Measurements from ENCODE around the gene HELZ2. TPM values are rescaled to one million over a fixed set of nuclear protein-coding genes. Genes with fewer than 3 reads are reported as not detected.

HELZ2 gene
- total RNA-seq, 1 experiment from 2014 or later, result 33.4 TPM

- Histone ChIP-seq H3K4me2 (ENCODE audit: low read length) (no peak overlapping the region), H3K79me2 (ENCODE audit: low read length) (no peaks in the 10 kb centered on the region), H3K9me3 (ENCODE audit: low read length) (no peaks in the 10 kb centered on the region), H3K9me2 (replicated peaks; ENCODE audit: low read length) (no peaks in the 10 kb centered on the region), H3K36me3 (ENCODE audit: low read depth, low read length) (no peaks in the 10 kb centered on the region), H2AFZ (ENCODE audit: low read length) (no peak overlapping the region), H3K4me3 (ENCODE audit: low read length) (no peak overlapping the region), H3K4me1 (ENCODE audit: insufficient read depth, low read length) (peaks cover 29% of the 10 kb centered on the region), H4K20me1 (ENCODE audit: low read length) (no peaks in the 10 kb centered on the region), H3K27ac (ENCODE audit: low read length) (0 out of 2 replicates have a peak overlapping the region, but pooled peaks have one; percentile 80), H3K9ac (ENCODE audit: low read length) (no peak overlapping the region), H3F3A (ENCODE audit: low read length, unreplicated experiment) (no peaks in the 10 kb centered on the region), H3K27me3 (ENCODE audit: low read length) (no peaks in the 10 kb centered on the region)
- DNase-seq (no peak), ATAC-seq (no peak)
- BruUV-seq (replicated peaks), result no TSS peak
- intact Hi-C loops (cut with micrococcal nuclease), result no loop called here
- ChIA-PET POLR2A (ENCODE audit: unreplicated experiment) (no interaction called here), CTCF (no interaction called here)
- TF ChIP-seq CTCF (conservative IDR thresholded peaks at IDR 0.05; ENCODE audit: low read depth, low read length), result no peak
- TF ChIP-seq EZH2phosphoT487 (IDR thresholded peaks at IDR 0.05; ENCODE audit: borderline replicate concordance, low read length), result no peak
- no peak for TF ChIP-seq EZH2 (IDR thresholded peaks at IDR 0.05; ENCODE audit: low read length, unreplicated experiment)
These were observed 27.6 kb downstream of the HELZ2 start for GRCh38 chr20:63546256-63546955.

- ChIA-PET POLR2A (ENCODE audit: unreplicated experiment) (no interaction called here), CTCF (no interaction called here)
- no peaks in the 10 kb centered on the region for H3K79me2 ChIP-seq (ENCODE audit: low read length)
- H3K4me3 ChIP-seq (ENCODE audit: low read length), result no peak overlapping the region
- no peaks in the 10 kb centered on the region for H3K27me3 ChIP-seq (ENCODE audit: low read length)
- TF ChIP-seq CTCF (conservative IDR thresholded peaks at IDR 0.05; ENCODE audit: low read depth, low read length) (no peak), EZH2 (IDR thresholded peaks at IDR 0.05; ENCODE audit: low read length, unreplicated experiment) (no peak), EZH2phosphoT487 (IDR thresholded peaks at IDR 0.05; ENCODE audit: borderline replicate concordance, low read length) (no peak)
- no TSS peak for BruUV-seq (replicated peaks)
- peak overlapping the region; percentile 76 for H3K4me2 ChIP-seq (ENCODE audit: low read length)
- no peaks in the 10 kb centered on the region for H4K20me1 ChIP-seq (ENCODE audit: low read length)
- DNase-seq (no peak), ATAC-seq (no peak)
- peak overlapping the region; percentile 80 for H3K27ac ChIP-seq (ENCODE audit: low read length)
- H2AFZ ChIP-seq (ENCODE audit: low read length), result no peak overlapping the region
- peaks cover 29% of the 10 kb centered on the region for H3K4me1 ChIP-seq (ENCODE audit: insufficient read depth, low read length)
- H3K36me3 ChIP-seq (ENCODE audit: low read depth, low read length), result no peaks in the 10 kb centered on the region
- intact Hi-C loops (cut with micrococcal nuclease), result no loop called here
- no peaks in the 10 kb centered on the region for H3K9me3 ChIP-seq (ENCODE audit: low read length)
- no peaks in the 10 kb centered on the region for H3K9me2 ChIP-seq (replicated peaks; ENCODE audit: low read length)
- no peaks in the 10 kb centered on the region for H3F3A ChIP-seq (ENCODE audit: low read length, unreplicated experiment)
- H3K9ac ChIP-seq (ENCODE audit: low read length), result peak overlapping the region; percentile 52
These were observed 28.2 kb downstream of the HELZ2 start for GRCh38 chr20:63545814-63546213.

GRCh38 chr20:63544958-63545516 is 29.0 kb downstream of the HELZ2 start:
- TF ChIP-seq EZH2 (IDR thresholded peaks at IDR 0.05; ENCODE audit: low read length, unreplicated experiment) (no peak), EZH2phosphoT487 (IDR thresholded peaks at IDR 0.05; ENCODE audit: borderline replicate concordance, low read length) (no peak), CTCF (conservative IDR thresholded peaks at IDR 0.05; ENCODE audit: low read depth, low read length) (no peak)
- H2AFZ ChIP-seq (ENCODE audit: low read length), result peak overlapping the region; percentile 33; the same call in 1 of the 2 replicates
- DNase-seq (peak; percentile 97), ATAC-seq (peak; percentile 89)
- no peaks in the 10 kb centered on the region for H3K79me2 ChIP-seq (ENCODE audit: low read length)
- POLR2A ChIA-PET (ENCODE audit: unreplicated experiment), result interaction anchor here (0.8 kb wide), 1 partner anchor 113 kb away, joined by 3 read pairs; the partner anchor contains the start of gene RTEL1
- peak overlapping the region; percentile 52 for H3K9ac ChIP-seq (ENCODE audit: low read length)
- no peaks in the 10 kb centered on the region for H3K9me3 ChIP-seq (ENCODE audit: low read length)
- H4K20me1 ChIP-seq (ENCODE audit: low read length), result no peaks in the 10 kb centered on the region
- no peaks in the 10 kb centered on the region for H3K9me2 ChIP-seq (replicated peaks; ENCODE audit: low read length)
- H3K4me2 ChIP-seq (ENCODE audit: low read length), result peak overlapping the region; percentile 76
- H3K4me1 ChIP-seq (ENCODE audit: insufficient read depth, low read length), result peaks cover 31% of the 10 kb centered on the region
- no peaks in the 10 kb centered on the region for H3F3A ChIP-seq (ENCODE audit: low read length, unreplicated experiment)
- CTCF ChIA-PET, result interaction anchor here (0.7 kb wide), 1 partner anchor 518 kb away, joined by 3 read pairs; no protein-coding TSS in a partner anchor
- no peaks in the 10 kb centered on the region for H3K36me3 ChIP-seq (ENCODE audit: low read depth, low read length)
- peak overlapping the region; percentile 80 for H3K27ac ChIP-seq (ENCODE audit: low read length)
- BruUV-seq (replicated peaks), result no TSS peak
- intact Hi-C loops (cut with micrococcal nuclease), result no loop called here
- peak overlapping the region; percentile 43; the same call in 1 of the 2 replicates for H3K4me3 ChIP-seq (ENCODE audit: low read length)
- H3K27me3 ChIP-seq (ENCODE audit: low read length), result no peaks in the 10 kb centered on the region

Measured in PC-3 (cell line).